H9 (cell line): Measurements from ENCODE around the gene CAVIN2. TPM values are rescaled to one million over a fixed set of nuclear protein-coding genes. Genes with fewer than 3 reads are reported as not detected.

Experiments used
- DNase-seq: peaks from one replicate; pipeline ENCODE4 v3.0.0-alpha.2; 2017
- H2AFZ ChIP-seq: one replicate; pipeline ENCODE4 v1.6.1; 2013; ENCODE audit warnings: mild to moderate bottlenecking, low read length, control low read depth, moderate library complexity
- H2AK5ac ChIP-seq: 2 replicates; pipeline ENCODE4 v1.6.1; 2013; ENCODE audit warnings: low read length, control low read depth, mixed read lengths; ENCODE audit not compliant: insufficient read length
- H2BK120ac ChIP-seq: one replicate; pipeline ENCODE4 v1.6.1; 2013; ENCODE audit warnings: low read depth, mild to moderate bottlenecking, low read length, control low read depth, inconsistent platforms; ENCODE audit not compliant: poor library complexity, severe bottlenecking
- H2BK12ac ChIP-seq: 2 replicates; pipeline ENCODE4 v1.6.1; 2013; ENCODE audit warnings: low read length, control low read depth, mixed read lengths, low read depth; ENCODE audit not compliant: insufficient read length
- H2BK15ac ChIP-seq: 2 replicates; pipeline ENCODE4 v1.6.1; 2013; ENCODE audit warnings: low read depth, low read length, control low read depth
- H2BK20ac ChIP-seq: one replicate; pipeline ENCODE4 v1.6.1; 2013; ENCODE audit warnings: low read depth, mild to moderate bottlenecking, low read length, control low read depth, inconsistent platforms; ENCODE audit not compliant: poor library complexity, severe bottlenecking
- H2BK5ac ChIP-seq: 2 replicates; pipeline ENCODE4 v1.6.1; 2013; ENCODE audit warnings: low read length, control low read depth, mixed read lengths; ENCODE audit not compliant: insufficient read length
- H3K14ac ChIP-seq: 2 replicates; pipeline ENCODE4 v1.6.1; 2013; ENCODE audit warnings: low read length, control low read depth; ENCODE audit not compliant: insufficient read depth
- H3K18ac ChIP-seq: 2 replicates; pipeline ENCODE4 v1.6.1; 2013; ENCODE audit warnings: low read depth, mild to moderate bottlenecking, mixed read lengths, low read length, control low read depth; ENCODE audit not compliant: insufficient read length
- H3K23ac ChIP-seq: 2 replicates; pipeline ENCODE4 v1.6.1; 2013; ENCODE audit warnings: low read length, control low read depth, mixed read lengths, low read depth; ENCODE audit not compliant: insufficient read length
- H3K23me2 ChIP-seq: 2 replicates; pipeline ENCODE4 v1.6.1; 2013; ENCODE audit warnings: low read depth, mild to moderate bottlenecking, mixed read lengths, low read length, control low read depth; ENCODE audit not compliant: insufficient read length, poor library complexity, severe bottlenecking
- H3K27ac ChIP-seq: 2 replicates; pipeline ENCODE4 v1.5.1; 2013; ENCODE audit warnings: low read length, control low read depth, mixed read lengths, low read depth; ENCODE audit not compliant: insufficient read length
- H3K27me3 ChIP-seq: 2 replicates; pipeline ENCODE4 v1.6.1; 2013; ENCODE audit warnings: low read length, control low read depth, inconsistent platforms; ENCODE audit not compliant: insufficient read depth
- H3K4ac ChIP-seq: 2 replicates; pipeline ENCODE4 v1.6.1; 2013; ENCODE audit warnings: low read depth, mild to moderate bottlenecking, control low read depth, inconsistent platforms, low read length, moderate library complexity
- H3K4me1 ChIP-seq: 2 replicates; pipeline ENCODE4 v1.6.1; 2013; ENCODE audit warnings: low read length, control low read depth, inconsistent platforms; ENCODE audit not compliant: insufficient read depth
- H3K4me2 ChIP-seq: 2 replicates; pipeline ENCODE4 v1.6.1; 2013; ENCODE audit warnings: low read length, control low read depth, mixed read lengths; ENCODE audit not compliant: insufficient read length, insufficient read depth
- H3K56ac ChIP-seq: 2 replicates; pipeline ENCODE4 v1.6.1; 2013; ENCODE audit warnings: low read depth, mild to moderate bottlenecking, mixed read lengths, low read length, control low read depth; ENCODE audit not compliant: insufficient read length
- H3K79me1 ChIP-seq: 2 replicates; pipeline ENCODE4 v1.6.1; 2013; ENCODE audit warnings: low read depth, mild to moderate bottlenecking, moderate library complexity, low read length, control low read depth, inconsistent platforms; ENCODE audit not compliant: insufficient read depth, poor library complexity, severe bottlenecking
- H3K79me2 ChIP-seq: 2 replicates; pipeline ENCODE4 v1.6.1; 2013; ENCODE audit warnings: low read length, control low read depth, inconsistent platforms; ENCODE audit not compliant: insufficient read depth
- H3K9ac ChIP-seq: 2 replicates; pipeline ENCODE4 v1.6.1; 2013; ENCODE audit warnings: low read length, control low read depth, mixed read lengths; ENCODE audit not compliant: insufficient read length; ENCODE audit errors: extremely low read depth
- H3K9me3 ChIP-seq: one replicate; pipeline ENCODE4 v1.6.1; 2013; ENCODE audit warnings: low read depth, low read length, inconsistent platforms; ENCODE audit not compliant: control insufficient read depth
- H3T11ph ChIP-seq: one replicate; pipeline ENCODE4 v1.6.1; 2013; ENCODE audit warnings: mild to moderate bottlenecking, low read length, control low read depth, inconsistent platforms
- H4K20me1 ChIP-seq: one replicate; pipeline ENCODE4 v1.6.1; 2013; ENCODE audit not compliant: control insufficient read depth, insufficient read length, insufficient read depth
- H4K5ac ChIP-seq: 2 replicates; pipeline ENCODE4 v1.6.1; 2013; ENCODE audit warnings: low read depth, mild to moderate bottlenecking, mixed read lengths, low read length, control low read depth; ENCODE audit not compliant: insufficient read length
- H4K8ac ChIP-seq: replicated peaks from 2 replicates; pipeline ENCODE4 v1.6.1; 2013; ENCODE audit warnings: low read length, control low read depth, mixed read lengths, low read depth; ENCODE audit not compliant: insufficient read length
- H4K91ac ChIP-seq: 2 replicates; pipeline ENCODE4 v1.6.1; 2013; ENCODE audit warnings: low read depth, mild to moderate bottlenecking, moderate library complexity, mixed read lengths, low read length, control low read depth; ENCODE audit not compliant: insufficient read length
- H3K27ac Mint-ChIP-seq, 3 experiments: 2 replicates in 2 of 3; 3 replicates in 1 of 3; pipeline ENCODE4 v1.8.0; 2020 to 2021; ENCODE audit warnings: mixed read lengths in 3 of 3, mild to moderate bottlenecking in 1 of 3, moderate library complexity in 1 of 3
- H3K27me3 Mint-ChIP-seq: 2 replicates; pipeline ENCODE4 v1.8.0; 2021; ENCODE audit warnings: low read depth, mild to moderate bottlenecking, moderate library complexity, mixed read lengths
- H3K36me3 Mint-ChIP-seq, 3 experiments: 2 replicates in 2 of 3; 3 replicates in 1 of 3; pipeline ENCODE4 v1.8.0; 2020 to 2021; ENCODE audit warnings: low read depth in 3 of 3, mixed read lengths in 3 of 3; ENCODE audit not compliant: insufficient read depth in 1 of 3
- H3K4me1 Mint-ChIP-seq, 2 experiments: 2 replicates each; pipeline ENCODE4 v1.8.0; 2020; ENCODE audit warnings: mixed read lengths in 2 of 2
- H3K4me3 Mint-ChIP-seq, 2 experiments: 2 replicates in 1 of 2; 3 replicates in 1 of 2; pipeline ENCODE4 v1.8.0; 2020 to 2021; ENCODE audit warnings: mild to moderate bottlenecking in 2 of 2, mixed read lengths in 2 of 2, moderate library complexity in 1 of 2
- H3K9me3 Mint-ChIP-seq, 2 experiments: 2 replicates in 1 of 2; 3 replicates in 1 of 2; pipeline ENCODE4 v1.8.0; 2020; ENCODE audit warnings: mild to moderate bottlenecking in 2 of 2, mixed read lengths in 2 of 2, moderate library complexity in 1 of 2
- WGBS: extraction: QIAGEN DNeasy Blood & Tissue Kit; methylation state at CpG from one replicate; pipeline ENCODE4 v1.1.7; 2013; ENCODE audit warnings: missing lambda C conversion rate, low lambda C conversion rate, mixed read lengths; ENCODE audit not compliant: insufficient read length; ENCODE audit errors: extremely low coverage; 5-methylcytosine and 5-hydroxymethylcytosine counted together
- total RNA-seq: library from RNA; stranded (reverse); gene quantifications from 2 replicates; pipeline ENCODE4 v1.2.1, GENCODE V29; 2021
- TF ChIP-seq, protein P1 (sequence below): fragments of 200-600 bp; sonication (generic); conservative IDR thresholded peaks from 3 replicates; pipeline ENCODE4 v1.8.0; 2021; ENCODE audit warnings: antibody characterized with exemption, mild to moderate bottlenecking

The CAVIN2 gene
- total RNA-seq, 1 experiment from 2014 or later = not detected

GRCh38 chr2:191790737-191791136 is 56.2 kb downstream of the CAVIN2 start:
- Histone ChIP-seq H3K56ac (no peak overlapping the region), H2BK15ac (no peak overlapping the region), H3K79me1 (no peaks in the 10 kb centered on the region), H3K27ac (no peak overlapping the region), H3K9me3 (no peaks in the 10 kb centered on the region), H4K5ac (no peak overlapping the region), H3K4ac (no peak overlapping the region), H3K14ac (no peak overlapping the region), H2BK120ac (no peak overlapping the region), H2BK12ac (no peak overlapping the region), H3K23me2 (no peaks in the 10 kb centered on the region), H2AFZ (no peak overlapping the region), H2BK20ac (no peak overlapping the region), H3T11ph (no peak overlapping the region), H3K4me1 (no peaks in the 10 kb centered on the region), H4K20me1 (no peaks in the 10 kb centered on the region), H3K4me2 (no peak overlapping the region), H3K79me2 (no peaks in the 10 kb centered on the region), H4K91ac (no peak overlapping the region), H3K27me3 (no peaks in the 10 kb centered on the region), H3K9ac (no peak overlapping the region), H2BK5ac (no peak overlapping the region), H3K18ac (no peak overlapping the region), H3K23ac (no peak overlapping the region), H4K8ac (no peak overlapping the region), H2AK5ac (no peak overlapping the region)
- Mint-ChIP-seq H3K9me3 (peaks cover 0 to 2% of the 10 kb centered on the region in 2 experiments; a peak in 2 of 5 replicates), H3K36me3 (peaks cover 0 to 3% (median 0%) of the 10 kb centered on the region in 3 experiments; a peak in 1 of 7 replicates), H3K27ac (no peak overlapping the region), H3K4me1 (peaks cover 15 to 19% of the 10 kb centered on the region in 2 experiments), H3K4me3 (no peak overlapping the region), H3K27me3 (peaks cover 2% of the 10 kb centered on the region; the same call in 1 of the 2 replicates)
- no CpG with 5 or more reads among the region's 1 CpG for WGBS
- no peak for DNase-seq
- TF ChIP-seq, protein P1, sequence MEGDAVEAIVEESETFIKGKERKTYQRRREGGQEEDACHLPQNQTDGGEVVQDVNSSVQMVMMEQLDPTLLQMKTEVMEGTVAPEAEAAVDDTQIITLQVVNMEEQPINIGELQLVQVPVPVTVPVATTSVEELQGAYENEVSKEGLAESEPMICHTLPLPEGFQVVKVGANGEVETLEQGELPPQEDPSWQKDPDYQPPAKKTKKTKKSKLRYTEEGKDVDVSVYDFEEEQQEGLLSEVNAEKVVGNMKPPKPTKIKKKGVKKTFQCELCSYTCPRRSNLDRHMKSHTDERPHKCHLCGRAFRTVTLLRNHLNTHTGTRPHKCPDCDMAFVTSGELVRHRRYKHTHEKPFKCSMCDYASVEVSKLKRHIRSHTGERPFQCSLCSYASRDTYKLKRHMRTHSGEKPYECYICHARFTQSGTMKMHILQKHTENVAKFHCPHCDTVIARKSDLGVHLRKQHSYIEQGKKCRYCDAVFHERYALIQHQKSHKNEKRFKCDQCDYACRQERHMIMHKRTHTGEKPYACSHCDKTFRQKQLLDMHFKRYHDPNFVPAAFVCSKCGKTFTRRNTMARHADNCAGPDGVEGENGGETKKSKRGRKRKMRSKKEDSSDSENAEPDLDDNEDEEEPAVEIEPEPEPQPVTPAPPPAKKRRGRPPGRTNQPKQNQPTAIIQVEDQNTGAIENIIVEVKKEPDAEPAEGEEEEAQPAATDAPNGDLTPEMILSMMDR = no peak
